Measurements from ENCODE around the gene ERCC3.
"Not testable (repeated sequence)": the region's sequence is repeated elsewhere in the genome, so short reads cannot be mapped to it uniquely, and the experiment has no call there.

DNA sequence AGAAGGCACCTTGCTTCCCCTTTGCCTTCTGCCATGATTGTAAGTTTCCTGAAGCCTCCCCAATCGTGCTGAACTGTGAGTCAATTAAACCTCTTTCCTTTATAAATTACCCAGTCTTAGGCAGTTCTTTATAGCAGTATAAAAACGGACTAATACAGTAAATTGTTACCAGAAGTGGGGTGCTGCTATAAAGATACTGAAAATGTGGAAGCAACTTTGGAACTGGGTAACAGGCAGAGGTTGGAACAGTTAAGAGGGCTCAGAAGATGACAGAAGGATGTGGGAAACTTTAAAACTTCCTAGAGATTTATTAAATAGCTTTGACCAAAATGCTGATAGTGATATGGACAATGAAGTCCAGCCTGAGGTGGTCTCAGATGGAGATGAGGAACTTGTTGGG is 56.2 kb downstream of the ERCC3 start:
- TF ChIP-seq POLR2A (IDR thresholded peaks at IDR 0.05), result not testable (repeated sequence)
- TF ChIP-seq, protein P1, sequence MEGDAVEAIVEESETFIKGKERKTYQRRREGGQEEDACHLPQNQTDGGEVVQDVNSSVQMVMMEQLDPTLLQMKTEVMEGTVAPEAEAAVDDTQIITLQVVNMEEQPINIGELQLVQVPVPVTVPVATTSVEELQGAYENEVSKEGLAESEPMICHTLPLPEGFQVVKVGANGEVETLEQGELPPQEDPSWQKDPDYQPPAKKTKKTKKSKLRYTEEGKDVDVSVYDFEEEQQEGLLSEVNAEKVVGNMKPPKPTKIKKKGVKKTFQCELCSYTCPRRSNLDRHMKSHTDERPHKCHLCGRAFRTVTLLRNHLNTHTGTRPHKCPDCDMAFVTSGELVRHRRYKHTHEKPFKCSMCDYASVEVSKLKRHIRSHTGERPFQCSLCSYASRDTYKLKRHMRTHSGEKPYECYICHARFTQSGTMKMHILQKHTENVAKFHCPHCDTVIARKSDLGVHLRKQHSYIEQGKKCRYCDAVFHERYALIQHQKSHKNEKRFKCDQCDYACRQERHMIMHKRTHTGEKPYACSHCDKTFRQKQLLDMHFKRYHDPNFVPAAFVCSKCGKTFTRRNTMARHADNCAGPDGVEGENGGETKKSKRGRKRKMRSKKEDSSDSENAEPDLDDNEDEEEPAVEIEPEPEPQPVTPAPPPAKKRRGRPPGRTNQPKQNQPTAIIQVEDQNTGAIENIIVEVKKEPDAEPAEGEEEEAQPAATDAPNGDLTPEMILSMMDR (IDR thresholded peaks at IDR 0.05), result not testable (repeated sequence)
